DND-41 (cell line): ENCODE results near the gene COQ8B.

Experiments
- ATAC-seq: fragments of 200-7000 bp; cut with Tn5 transposase; 3 replicates; pipeline ENCODE4 v1.9.1; 2021; ENCODE audit warnings: low read depth; ENCODE audit not compliant: insufficient read depth
- DNase-seq: peaks from one replicate; pipeline ENCODE4 v3.0.0-alpha.2; 2020
- H2AFZ ChIP-seq: 2 replicates; pipeline ENCODE4 v1.6.0; 2012; ENCODE audit warnings: low read depth, low read length
- H3K27ac ChIP-seq: 2 replicates; pipeline ENCODE4 v1.5.1; 2012; ENCODE audit warnings: low read length, inconsistent platforms
- H3K27me3 ChIP-seq: fragments of 200-600 bp; sonication (generic); 2 replicates; pipeline ENCODE4 v1.6.0; 2012; ENCODE audit warnings: low read length, mild to moderate bottlenecking, inconsistent platforms; ENCODE audit not compliant: insufficient read depth, poor library complexity
- H3K36me3 ChIP-seq: 2 replicates; pipeline ENCODE4 v1.5.1; 2012; ENCODE audit warnings: low read length, inconsistent platforms; ENCODE audit not compliant: insufficient read depth
- H3K4me1 ChIP-seq: 2 replicates; pipeline ENCODE4 v1.5.1; 2012; ENCODE audit warnings: mild to moderate bottlenecking, low read length; ENCODE audit not compliant: insufficient read depth
- H3K4me2 ChIP-seq: 2 replicates; pipeline ENCODE4 v1.6.0; 2012; ENCODE audit warnings: mild to moderate bottlenecking, moderate library complexity, low read length, inconsistent platforms; ENCODE audit not compliant: insufficient read depth
- H3K4me3 ChIP-seq, 2 experiments: fragments of 200-600 bp in 1 of 2; shearing (Covaris generic) in 1 of 2; 2 replicates each; pipeline ENCODE4 v1.5.1; 2012 to 2016; ENCODE audit warnings: inconsistent platforms in 2 of 2, low read length in 2 of 2, mild to moderate bottlenecking in 2 of 2, low read depth in 1 of 2, moderate library complexity in 1 of 2
- H3K79me2 ChIP-seq: 2 replicates; pipeline ENCODE4 v1.6.0; 2012; ENCODE audit warnings: low read length, inconsistent platforms; ENCODE audit not compliant: insufficient read depth
- H3K9ac ChIP-seq: 2 replicates; pipeline ENCODE4 v1.6.0; 2012; ENCODE audit warnings: low read depth, mild to moderate bottlenecking, inconsistent platforms, low read length, moderate library complexity
- H3K9me3 ChIP-seq: 2 replicates; pipeline ENCODE4 v1.5.1; 2012; ENCODE audit warnings: low read length, moderate library complexity, mild to moderate bottlenecking, inconsistent platforms; ENCODE audit not compliant: insufficient read depth, severe bottlenecking
- H4K20me1 ChIP-seq: 2 replicates; pipeline ENCODE4 v1.6.0; 2012; ENCODE audit warnings: low read length; ENCODE audit not compliant: insufficient read depth
- CTCF ChIP-seq: IDR thresholded peaks from 2 replicates; pipeline ENCODE4 v1.5.1; 2012; ENCODE audit warnings: borderline replicate concordance, low read length, moderate library complexity, mild to moderate bottlenecking; ENCODE audit not compliant: poor library complexity, severe bottlenecking; ENCODE audit errors: extremely low read depth
- EZH2 ChIP-seq: IDR thresholded peaks from 3 replicates; pipeline ENCODE4 v1.6.1; 2012; ENCODE audit warnings: borderline replicate concordance, low read depth, mild to moderate bottlenecking, moderate library complexity, low read length, inconsistent platforms; ENCODE audit not compliant: severe bottlenecking

The COQ8B gene

GRCh38 chr19:40704491-40705361 is 12.0 kb downstream of the COQ8B start:
- no peak for TF ChIP-seq CTCF
- TF ChIP-seq EZH2: no peak
- no peak for DNase-seq
- H2AFZ ChIP-seq: no peak overlapping the region
- no peak for ATAC-seq
- no peak overlapping the region for H3K4me3 ChIP-seq
- H3K9me3 ChIP-seq: no peaks in the 10 kb centered on the region
- H3K79me2 ChIP-seq: no peaks in the 10 kb centered on the region
- H4K20me1 ChIP-seq: no peaks in the 10 kb centered on the region
- no peaks in the 10 kb centered on the region for H3K4me1 ChIP-seq
- H3K27me3 ChIP-seq: no peaks in the 10 kb centered on the region
- peaks cover 40% of the 10 kb centered on the region for H3K36me3 ChIP-seq
- no peak overlapping the region for H3K27ac ChIP-seq
- H3K9ac ChIP-seq: no peak overlapping the region
- H3K4me2 ChIP-seq: no peak overlapping the region

- Histone ChIP-seq H3K36me3 (peaks cover 35% of the 10 kb centered on the region), H3K4me3 (no peak overlapping the region), H3K4me1 (no peaks in the 10 kb centered on the region), H3K27ac (no peak overlapping the region), H3K27me3 (no peaks in the 10 kb centered on the region), H3K79me2 (no peaks in the 10 kb centered on the region), H3K9me3 (no peaks in the 10 kb centered on the region), H2AFZ (no peak overlapping the region), H3K9ac (no peak overlapping the region), H3K4me2 (no peak overlapping the region), H4K20me1 (no peaks in the 10 kb centered on the region)
- ATAC-seq (no peak), DNase-seq (no peak)
- TF ChIP-seq EZH2 (no peak), CTCF (no peak)
Measured at GRCh38 chr19:40703029-40703755, 13.5 kb downstream of the COQ8B start.

- no peak overlapping the region for H3K4me3 ChIP-seq
- no peak for DNase-seq
- TF ChIP-seq CTCF (no peak), EZH2 (no peak)
- no peaks in the 10 kb centered on the region for H3K4me1 ChIP-seq
- no peak overlapping the region for H2AFZ ChIP-seq
- H3K9ac ChIP-seq: no peak overlapping the region
- no peak overlapping the region for H3K27ac ChIP-seq
- H3K36me3 ChIP-seq: peaks cover 35% of the 10 kb centered on the region
- no peaks in the 10 kb centered on the region for H4K20me1 ChIP-seq
- H3K27me3 ChIP-seq: no peaks in the 10 kb centered on the region
- H3K9me3 ChIP-seq: no peaks in the 10 kb centered on the region
- H3K4me2 ChIP-seq: no peak overlapping the region
- ATAC-seq: no peak
- no peaks in the 10 kb centered on the region for H3K79me2 ChIP-seq
Measured at GRCh38 chr19:40702337-40703012, 14.2 kb downstream of the COQ8B start.
